Natural killer cell (primary cell): ENCODE results near the gene QDPR. TPM values are rescaled to one million over a fixed set of nuclear protein-coding genes. Genes with fewer than 3 reads are reported as not detected.

ENCODE experiments used
- ATAC-seq, 3 donors: fragments of 150-1000 bp in 2 of 3; fragments of 200-7000 bp in 1 of 3; cut with Tn5 transposase; 1 replicate in 1 of 3; 2 replicates in 2 of 3; pipeline ENCODE4 v1.10.0; 2021; ENCODE audit warnings: mild to moderate bottlenecking in 2 of 3, moderate library complexity in 2 of 3
- DNase-seq, 2 donors: peaks; one replicate each; pipeline versions ENCODE4 v3.0.0 to v3.0.0-alpha.2; 2013 to 2021; ENCODE audit warnings: mixed read lengths in 1 of 2
- H3K27ac ChIP-seq: one replicate; pipeline ENCODE4 v1.5.1; 2013; ENCODE audit warnings: mild to moderate bottlenecking, low read length
- H3K27me3 ChIP-seq: one replicate; pipeline ENCODE4 v1.6.1; 2013; ENCODE audit warnings: low read length; ENCODE audit not compliant: control insufficient read depth, insufficient read depth
- H3K36me3 ChIP-seq: one replicate; pipeline ENCODE4 v1.6.1; 2013; ENCODE audit warnings: low read length; ENCODE audit not compliant: control insufficient read depth, insufficient read depth
- H3K4me1 ChIP-seq: one replicate; pipeline ENCODE4 v1.6.1; 2013; ENCODE audit warnings: low read length; ENCODE audit not compliant: control insufficient read depth, insufficient read depth
- H3K4me3 ChIP-seq: one replicate; pipeline ENCODE4 v1.5.1; 2013; ENCODE audit warnings: low read length
- H3K9me3 ChIP-seq: one replicate; pipeline ENCODE4 v1.6.1; 2013; ENCODE audit warnings: low read length; ENCODE audit not compliant: control insufficient read depth, insufficient read depth
- H3K27ac Mint-ChIP-seq, 2 donors: one replicate each; pipeline ENCODE4 v1.8.0; 2022; ENCODE audit warnings: mild to moderate bottlenecking in 2 of 2, mixed read lengths in 2 of 2, moderate library complexity in 1 of 2
- H3K27me3 Mint-ChIP-seq, 2 donors: one replicate each; pipeline ENCODE4 v1.8.0; 2022; ENCODE audit warnings: low read depth in 2 of 2, mixed read lengths in 2 of 2
- H3K36me3 Mint-ChIP-seq: one replicate; pipeline ENCODE4 v1.8.0; 2022; ENCODE audit warnings: mixed read lengths
- H3K4me1 Mint-ChIP-seq, 2 donors: one replicate each; pipeline ENCODE4 v1.8.0; 2022; ENCODE audit warnings: mixed read lengths in 2 of 2
- H3K4me3 Mint-ChIP-seq: one replicate; pipeline ENCODE4 v1.8.0; 2022; ENCODE audit warnings: mild to moderate bottlenecking, moderate library complexity, mixed read lengths
- H3K9me3 Mint-ChIP-seq, 2 donors: one replicate each; pipeline ENCODE4 v1.8.0; 2022; ENCODE audit warnings: mixed read lengths in 2 of 2
- WGBS: methylation state at CpG from one replicate; pipeline ENCODE4 v1.1.7; 2013; ENCODE audit warnings: missing lambda C conversion rate; ENCODE audit not compliant: insufficient coverage; 5-methylcytosine and 5-hydroxymethylcytosine counted together
- intact Hi-C: fragments of 100-400 bp; cut with micrococcal nuclease; formaldehyde crosslinking; loops from one replicate; pipeline ENCODE4 v1.14.2; 2022
- total RNA-seq, 4 donors: library from RNA; stranded (reverse); fragments of 120-200 nt in 1 of 4; gene quantifications; one replicate each; pipeline versions ENCODE4 v1.2.3 to v1.2.4, GENCODE V29; 2013 to 2022
- TF ChIP-seq, protein P1 (sequence below): fragments of 200-600 bp; IDR thresholded peaks from one replicate; pipeline ENCODE4 v1.8.0; 2022; ENCODE audit warnings: antibody characterized with exemption

Gene QDPR
- total RNA-seq, 3 donors from 2014 or later (not counting 1 experiment from before 2014, with no cell fraction given), result 8.8 to 13.2 (median 12.4) TPM

DNA sequence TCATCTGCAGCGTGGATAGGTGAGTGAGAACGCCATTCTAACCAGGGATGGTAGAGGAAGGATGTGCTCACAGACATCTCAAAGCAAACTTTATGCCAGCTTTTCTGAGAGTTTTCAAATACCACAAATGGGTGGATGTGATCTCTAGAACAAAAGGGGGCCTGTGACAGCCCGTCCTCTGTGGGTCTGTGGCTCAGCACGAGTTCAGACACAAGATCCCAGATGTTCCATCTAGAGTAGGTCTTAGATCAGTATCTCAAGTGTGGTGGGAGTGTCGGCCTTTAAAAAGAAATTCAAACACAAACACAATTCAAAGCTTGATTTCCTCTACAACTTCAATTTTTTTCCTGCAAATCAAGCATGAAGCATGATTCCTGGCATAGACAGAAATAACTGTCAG, 22.8 kb downstream of the QDPR start:
- peaks cover 18% of the 10 kb centered on the region for H3K36me3 ChIP-seq

DNA sequence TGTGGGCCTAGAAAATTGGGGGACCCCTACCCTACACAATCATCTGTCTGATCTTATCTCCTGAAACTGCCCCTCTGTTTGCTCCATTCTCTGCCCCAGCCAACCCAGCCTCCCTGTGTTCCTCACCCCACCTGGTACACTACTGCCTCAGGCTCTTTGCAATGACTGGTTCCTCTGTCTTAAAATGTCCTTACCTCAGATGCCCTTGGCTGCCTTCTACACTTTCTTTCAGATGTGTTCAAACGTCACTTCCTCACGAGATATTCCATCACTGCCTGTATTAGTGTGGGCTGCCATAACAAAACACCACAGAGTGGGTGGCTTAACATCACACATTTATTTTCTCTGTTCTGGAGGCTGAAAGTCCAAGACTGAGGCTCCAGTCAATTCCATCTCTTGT, 29.2 kb downstream of the QDPR start:
- no peak overlapping the region for H3K4me3 Mint-ChIP-seq
- intact Hi-C loops, result no loop called here
- no peaks in the 10 kb centered on the region for H3K4me1 ChIP-seq
- no peak for DNase-seq
- H3K4me3 ChIP-seq, result no peak overlapping the region
- H3K4me1 Mint-ChIP-seq, result no peaks in the 10 kb centered on the region
- 100% methylated on average over 2 of the region's 2 CpGs for WGBS
- H3K36me3 Mint-ChIP-seq, result no peaks in the 10 kb centered on the region
- H3K27me3 ChIP-seq, result no peaks in the 10 kb centered on the region
- no peaks in the 10 kb centered on the region for H3K27me3 Mint-ChIP-seq
- peaks cover 2% of the 10 kb centered on the region for H3K36me3 ChIP-seq
- ATAC-seq, result no peak
- no peak overlapping the region for H3K27ac Mint-ChIP-seq
- H3K9me3 ChIP-seq, result peaks cover 4% of the 10 kb centered on the region
- no peak overlapping the region for H3K27ac ChIP-seq
- TF ChIP-seq, protein P1, sequence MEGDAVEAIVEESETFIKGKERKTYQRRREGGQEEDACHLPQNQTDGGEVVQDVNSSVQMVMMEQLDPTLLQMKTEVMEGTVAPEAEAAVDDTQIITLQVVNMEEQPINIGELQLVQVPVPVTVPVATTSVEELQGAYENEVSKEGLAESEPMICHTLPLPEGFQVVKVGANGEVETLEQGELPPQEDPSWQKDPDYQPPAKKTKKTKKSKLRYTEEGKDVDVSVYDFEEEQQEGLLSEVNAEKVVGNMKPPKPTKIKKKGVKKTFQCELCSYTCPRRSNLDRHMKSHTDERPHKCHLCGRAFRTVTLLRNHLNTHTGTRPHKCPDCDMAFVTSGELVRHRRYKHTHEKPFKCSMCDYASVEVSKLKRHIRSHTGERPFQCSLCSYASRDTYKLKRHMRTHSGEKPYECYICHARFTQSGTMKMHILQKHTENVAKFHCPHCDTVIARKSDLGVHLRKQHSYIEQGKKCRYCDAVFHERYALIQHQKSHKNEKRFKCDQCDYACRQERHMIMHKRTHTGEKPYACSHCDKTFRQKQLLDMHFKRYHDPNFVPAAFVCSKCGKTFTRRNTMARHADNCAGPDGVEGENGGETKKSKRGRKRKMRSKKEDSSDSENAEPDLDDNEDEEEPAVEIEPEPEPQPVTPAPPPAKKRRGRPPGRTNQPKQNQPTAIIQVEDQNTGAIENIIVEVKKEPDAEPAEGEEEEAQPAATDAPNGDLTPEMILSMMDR, result no peak
- no peaks in the 10 kb centered on the region for H3K9me3 Mint-ChIP-seq

More for the DNA sequence above, 22.8 kb downstream of the QDPR start:
- DNase-seq, result no peak
- Mint-ChIP-seq H3K27ac (no peak overlapping the region), H3K4me3 (no peak overlapping the region), H3K9me3 (no peaks in the 10 kb centered on the region), H3K27me3 (no peaks in the 10 kb centered on the region), H3K4me1 (peaks cover 0 to under 1% of the 10 kb centered on the region in 2 donors), H3K36me3 (peaks cover 14% of the 10 kb centered on the region)
- Histone ChIP-seq H3K4me1 (no peaks in the 10 kb centered on the region), H3K4me3 (no peak overlapping the region), H3K27ac (no peak overlapping the region), H3K27me3 (no peaks in the 10 kb centered on the region), H3K9me3 (no peaks in the 10 kb centered on the region)
- ATAC-seq, result no peak
- intact Hi-C loops, result no loop called here
- WGBS, result 84% methylated on average over 5 of the region's 5 CpGs
- TF ChIP-seq, protein P1, result no peak

DNA sequence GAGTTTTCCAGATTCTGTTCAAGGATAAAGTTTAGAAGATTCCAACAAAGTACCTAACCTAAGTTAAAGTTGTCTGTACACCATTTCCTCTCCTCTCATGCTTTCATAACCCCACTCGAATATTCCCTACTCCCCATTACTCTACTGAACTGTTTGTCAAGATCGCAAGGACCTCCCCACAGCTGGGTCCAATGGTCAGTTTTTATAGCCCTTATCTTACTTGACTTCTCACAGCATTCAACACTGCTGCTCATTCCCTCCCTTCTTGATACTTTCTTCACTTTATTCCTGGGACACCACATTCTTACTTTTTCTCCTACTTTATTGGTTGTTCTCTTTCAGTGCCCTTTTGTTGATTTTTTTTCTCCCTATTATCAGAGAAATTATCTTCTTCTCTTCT, 30.9 kb downstream of the QDPR start:
- H3K9me3 ChIP-seq, result peaks cover 4% of the 10 kb centered on the region
- H3K27ac ChIP-seq, result no peak overlapping the region
- Mint-ChIP-seq H3K4me1 (peaks cover 5 to 7% of the 10 kb centered on the region in 2 donors), H3K27me3 (no peaks in the 10 kb centered on the region), H3K9me3 (no peaks in the 10 kb centered on the region), H3K27ac (no peak overlapping the region), H3K4me3 (no peak overlapping the region), H3K36me3 (no peaks in the 10 kb centered on the region)
- peaks cover 3% of the 10 kb centered on the region for H3K4me1 ChIP-seq
- H3K27me3 ChIP-seq, result no peaks in the 10 kb centered on the region
- DNase-seq (no peak), ATAC-seq (no peak)
- intact Hi-C loops, result no loop called here
- no peaks in the 10 kb centered on the region for H3K36me3 ChIP-seq
- H3K4me3 ChIP-seq, result no peak overlapping the region
- 94% methylated on average over 2 of the region's 2 CpGs for WGBS
- TF ChIP-seq, protein P1, result no peak

DNA sequence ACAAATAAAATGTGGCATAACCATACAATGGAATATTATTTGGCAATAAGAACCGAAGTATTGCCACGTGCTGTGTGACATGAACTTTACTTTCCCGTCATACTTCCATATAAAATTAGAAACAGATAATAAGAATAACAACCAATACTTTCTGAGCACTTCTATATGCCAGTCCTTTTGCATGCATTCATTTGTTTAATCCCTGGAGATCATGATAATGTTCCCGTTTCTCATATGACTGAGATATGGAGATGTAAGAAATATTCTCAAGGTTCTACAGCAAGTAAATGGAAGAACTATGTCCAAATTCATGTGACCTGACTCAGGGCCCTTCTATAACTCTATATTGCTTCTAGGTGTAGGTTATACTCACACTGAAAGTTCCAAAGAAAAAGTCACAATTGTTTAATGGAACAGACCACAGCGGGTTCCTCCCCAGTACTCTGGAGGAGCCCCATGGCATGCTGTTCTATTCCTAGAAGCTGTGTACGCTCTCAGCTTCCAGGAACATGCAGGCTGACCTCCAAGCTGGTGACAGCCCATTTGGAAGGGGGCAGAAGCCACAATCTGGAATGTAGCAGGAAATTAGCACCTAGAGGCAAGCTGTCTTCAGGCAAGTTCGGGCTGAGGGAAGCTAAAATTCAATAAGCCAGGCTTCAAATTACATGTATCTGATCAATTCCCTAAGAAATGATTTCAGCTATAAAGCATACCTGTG, 31.5 kb downstream of the QDPR start:
- peaks cover 3% of the 10 kb centered on the region for H3K4me1 ChIP-seq
- peaks cover 5 to 7% of the 10 kb centered on the region in 2 donors for H3K4me1 Mint-ChIP-seq
- H3K27me3 ChIP-seq, result no peaks in the 10 kb centered on the region
- TF ChIP-seq, protein P1, result no peak
- H3K36me3 Mint-ChIP-seq, result no peaks in the 10 kb centered on the region
- H3K27ac ChIP-seq, result no peak overlapping the region
- H3K4me3 Mint-ChIP-seq, result no peak overlapping the region
- H3K9me3 ChIP-seq, result peaks cover 4% of the 10 kb centered on the region
- no peak overlapping the region for H3K4me3 ChIP-seq
- H3K27ac Mint-ChIP-seq, result no peak overlapping the region
- H3K27me3 Mint-ChIP-seq, result no peaks in the 10 kb centered on the region
- DNase-seq, result no peak
- H3K9me3 Mint-ChIP-seq, result no peaks in the 10 kb centered on the region
- WGBS, result 97% methylated on average over 6 of the region's 7 CpGs
- intact Hi-C loops, result no loop called here
- no peaks in the 10 kb centered on the region for H3K36me3 ChIP-seq
- ATAC-seq, result no peak
